Transverse colon (tissue), 4 donors: ENCODE data around the gene FBXL5.

Source experiments
- EP300 ChIP-seq: sonication (generic); formaldehyde crosslinking; IDR thresholded peaks from one replicate; pipeline ENCODE4 v1.6.1; 2017; ENCODE audit warnings: antibody characterized with exemption, low read depth
- POLR2A ChIP-seq: fragments of 450-650 bp; IDR thresholded peaks from one replicate; pipeline ENCODE4 v1.6.1; 2016; ENCODE audit warnings: antibody characterized with exemption, mild to moderate bottlenecking, moderate library complexity
- POLR2AphosphoS5 ChIP-seq, 3 donors: sonication (generic); formaldehyde crosslinking; IDR thresholded peaks; one replicate each; pipeline ENCODE4 v1.6.1; 2016; ENCODE audit warnings: antibody characterized with exemption in 3 of 3
- TF ChIP-seq, protein P1 (sequence below), 5 experiments: fragments of 200-600 bp in 3 of 5; fragments of 450-650 bp in 2 of 5; sonication (generic) in 3 of 5; IDR thresholded peaks; 1 replicate in 2 of 5; 2 replicates in 3 of 5; pipeline ENCODE4 v1.5.1; 2016 to 2017; ENCODE audit warnings: antibody characterized with exemption in 5 of 5, inconsistent platforms in 3 of 5, mild to moderate bottlenecking in 2 of 5, moderate library complexity in 1 of 5

DNA sequence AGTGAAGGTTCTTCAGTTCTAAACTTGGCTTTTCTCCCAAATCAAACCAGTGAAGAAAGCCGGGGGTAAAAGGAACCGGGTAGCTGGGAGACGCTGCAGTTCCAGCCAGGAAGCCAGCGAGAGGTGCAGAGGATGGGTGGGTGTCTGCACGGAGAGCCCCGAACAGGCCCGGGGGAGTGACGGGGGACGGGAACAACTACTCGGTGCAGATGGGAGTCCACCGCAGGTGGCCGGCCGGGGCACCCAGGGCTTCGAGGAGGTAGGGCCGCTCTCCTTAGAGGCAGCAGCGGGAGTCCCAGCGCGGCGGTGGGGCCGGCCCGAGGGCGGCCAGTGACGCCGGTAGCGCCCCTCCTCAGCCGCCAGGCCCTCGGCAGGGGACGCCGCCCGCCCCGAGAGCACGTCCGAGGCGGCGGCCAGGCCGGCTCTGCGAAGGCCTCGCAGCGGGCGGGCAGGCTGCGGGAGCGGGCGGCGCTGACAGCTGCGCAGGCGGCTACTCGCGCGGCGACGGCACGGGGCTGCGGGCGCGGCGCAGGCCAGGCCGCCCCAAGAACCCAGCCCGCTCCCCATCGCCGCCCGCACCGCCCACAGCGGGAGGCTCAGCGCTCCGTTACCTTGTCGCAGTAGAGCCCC lies 449 bp downstream of the FBXL5 start:
- TF ChIP-seq POLR2A (no peak), POLR2AphosphoS5 (IDR thresholded peaks at IDR 0.05) (peak in 1 of 3 donors; percentile 31), EP300 (no peak)
- TF ChIP-seq, protein P1, sequence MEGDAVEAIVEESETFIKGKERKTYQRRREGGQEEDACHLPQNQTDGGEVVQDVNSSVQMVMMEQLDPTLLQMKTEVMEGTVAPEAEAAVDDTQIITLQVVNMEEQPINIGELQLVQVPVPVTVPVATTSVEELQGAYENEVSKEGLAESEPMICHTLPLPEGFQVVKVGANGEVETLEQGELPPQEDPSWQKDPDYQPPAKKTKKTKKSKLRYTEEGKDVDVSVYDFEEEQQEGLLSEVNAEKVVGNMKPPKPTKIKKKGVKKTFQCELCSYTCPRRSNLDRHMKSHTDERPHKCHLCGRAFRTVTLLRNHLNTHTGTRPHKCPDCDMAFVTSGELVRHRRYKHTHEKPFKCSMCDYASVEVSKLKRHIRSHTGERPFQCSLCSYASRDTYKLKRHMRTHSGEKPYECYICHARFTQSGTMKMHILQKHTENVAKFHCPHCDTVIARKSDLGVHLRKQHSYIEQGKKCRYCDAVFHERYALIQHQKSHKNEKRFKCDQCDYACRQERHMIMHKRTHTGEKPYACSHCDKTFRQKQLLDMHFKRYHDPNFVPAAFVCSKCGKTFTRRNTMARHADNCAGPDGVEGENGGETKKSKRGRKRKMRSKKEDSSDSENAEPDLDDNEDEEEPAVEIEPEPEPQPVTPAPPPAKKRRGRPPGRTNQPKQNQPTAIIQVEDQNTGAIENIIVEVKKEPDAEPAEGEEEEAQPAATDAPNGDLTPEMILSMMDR (IDR thresholded peaks at IDR 0.05), result no peak
